HG03108 (cell line): ENCODE results near the gene IFNG.
"Not testable (repeated sequence)": the region's sequence is repeated elsewhere in the genome, so short reads cannot be mapped to it uniquely, and the experiment has no call there.

ENCODE experiments used
- ATAC-seq: cut with Tn5 transposase; IDR thresholded peaks from one replicate; pipeline ENCODE4 v1.9.1; 2021; ENCODE audit warnings: moderate library complexity; ENCODE audit not compliant: unreplicated experiment

Gene IFNG

GRCh38 chr12:68159681-68160304 is at the start of gene IFNG:
IFNG (minus strand) TSS chr12:68159740; CDS start chr12:68159615, 125 bp downstream.
- ATAC-seq, result no peak

- ATAC-seq, result not testable (repeated sequence)
These were observed 49.6 kb upstream of the IFNG start for GRCh38 chr12:68209048-68209728.

- ATAC-seq, result no peak
These were observed 47.7 kb upstream of the IFNG start for GRCh38 chr12:68207276-68207675.

GRCh38 chr12:68206446-68206845 is 46.9 kb upstream of the IFNG start:
- no peak for ATAC-seq

- ATAC-seq, result no peak
These were observed 43.9 kb upstream of the IFNG start for GRCh38 chr12:68203460-68203875.

- no peak for ATAC-seq
These were observed 41.3 kb upstream of the IFNG start for GRCh38 chr12:68200854-68201253.

GRCh38 chr12:68199127-68199526 is 39.6 kb upstream of the IFNG start:
- no peak for ATAC-seq

GRCh38 chr12:68198507-68199086 is 39.1 kb upstream of the IFNG start:
- no peak for ATAC-seq

- no peak for ATAC-seq
These were observed 30.8 kb upstream of the IFNG start for GRCh38 chr12:68190301-68190700.

- no peak for ATAC-seq
These were observed 30.3 kb upstream of the IFNG start for GRCh38 chr12:68189821-68190242.

GRCh38 chr12:68185598-68185997 is 26.1 kb upstream of the IFNG start:
- no peak for ATAC-seq

- ATAC-seq, result no peak
These were observed 21.5 kb upstream of the IFNG start for GRCh38 chr12:68180792-68181744.

GRCh38 chr12:68178774-68179439 is 19.4 kb upstream of the IFNG start:
- no peak for ATAC-seq

GRCh38 chr12:68178184-68178583 is 18.6 kb upstream of the IFNG start:
- ATAC-seq, result no peak

GRCh38 chr12:68177562-68177961 is 18.0 kb upstream of the IFNG start:
- ATAC-seq, result no peak

GRCh38 chr12:68176257-68176656 is 16.7 kb upstream of the IFNG start:
- no peak for ATAC-seq

- ATAC-seq, result peak; percentile 88
These were observed 16.1 kb upstream of the IFNG start for GRCh38 chr12:68175557-68176061.

GRCh38 chr12:68174761-68175160 is 15.2 kb upstream of the IFNG start:
- not testable (repeated sequence) for ATAC-seq

GRCh38 chr12:68173792-68174191 is 14.3 kb upstream of the IFNG start:
- no peak for ATAC-seq

- ATAC-seq, result no peak
These were observed 11.2 kb upstream of the IFNG start for GRCh38 chr12:68170726-68171125.
